MM.1S (cell line): ENCODE results near the gene NAT8L.
A peak's percentile ranks its signal among the peaks of the same experiment; 100 is the strongest.
"Not testable (repeated sequence)": the region's sequence is repeated elsewhere in the genome, so short reads cannot be mapped to it uniquely, and the experiment has no call there.

Experiments
- DNase-seq: peaks from one replicate; pipeline ENCODE4 v3.0.0-alpha.2; 2015
- H2AFZ ChIP-seq: fragments of 300-600 bp; sonication (generic); 2 replicates; pipeline ENCODE4 v1.6.0; 2016; ENCODE audit warnings: antibody characterized with exemption, low read length
- H3F3A ChIP-seq: fragments of 300-600 bp; sonication (generic); 2 replicates; pipeline ENCODE4 v1.6.1; 2016; ENCODE audit warnings: mild to moderate bottlenecking, antibody characterized with exemption, low read length, moderate library complexity, mixed read lengths; ENCODE audit not compliant: insufficient read depth
- H3K27ac ChIP-seq: fragments of 300-600 bp; sonication (generic); 2 replicates; pipeline ENCODE4 v1.5.1; 2016; ENCODE audit warnings: mild to moderate bottlenecking, low read length
- H3K27me3 ChIP-seq: fragments of 300-600 bp; sonication (generic); replicated peaks from 2 replicates; pipeline ENCODE4 v1.6.0; 2016; ENCODE audit warnings: low read length; ENCODE audit not compliant: insufficient read depth
- H3K36me3 ChIP-seq: fragments of 300-600 bp; sonication (generic); replicated peaks from 2 replicates; pipeline ENCODE4 v1.6.1; 2016; ENCODE audit warnings: mild to moderate bottlenecking, low read length, mixed read lengths; ENCODE audit not compliant: insufficient read depth
- H3K4me1 ChIP-seq: fragments of 300-600 bp; sonication (generic); 2 replicates; pipeline ENCODE4 v1.6.1; 2016; ENCODE audit warnings: low read length, mixed read lengths
- H3K4me2 ChIP-seq: fragments of 300-600 bp; sonication (generic); 2 replicates; pipeline ENCODE4 v1.6.0; 2016; ENCODE audit warnings: low read depth, low read length
- H3K4me3 ChIP-seq: fragments of 300-600 bp; sonication (generic); 2 replicates; pipeline ENCODE4 v1.5.1; 2016; ENCODE audit warnings: low read length, mixed read lengths
- H3K79me2 ChIP-seq: fragments of 300-600 bp; sonication (generic); 2 replicates; pipeline ENCODE4 v1.6.1; 2016; ENCODE audit warnings: mixed run types, low read length, mixed read lengths
- H3K9ac ChIP-seq: fragments of 300-600 bp; sonication (generic); 2 replicates; pipeline ENCODE4 v1.6.1; 2016; ENCODE audit warnings: low read length, mixed read lengths
- H3K9me2 ChIP-seq: fragments of 300-600 bp; sonication (generic); replicated peaks from 2 replicates; pipeline ENCODE4 v1.6.1; 2016; ENCODE audit warnings: mild to moderate bottlenecking, low read length, mixed read lengths; ENCODE audit not compliant: insufficient read depth
- H3K9me3 ChIP-seq: fragments of 300-600 bp; sonication (generic); replicated peaks from 2 replicates; pipeline ENCODE4 v1.6.1; 2016; ENCODE audit warnings: mild to moderate bottlenecking, low read length, mixed read lengths; ENCODE audit not compliant: insufficient read depth
- H4K20me1 ChIP-seq: fragments of 300-600 bp; sonication (generic); 2 replicates; pipeline ENCODE4 v1.6.1; 2016; ENCODE audit warnings: mild to moderate bottlenecking, low read length, moderate library complexity, mixed read lengths; ENCODE audit not compliant: insufficient read depth
- CTCF ChIP-seq: fragments of 300-600 bp; sonication (generic); IDR thresholded peaks from 2 replicates; pipeline ENCODE4 v1.5.1; 2016; ENCODE audit warnings: antibody characterized with exemption, low read length, mixed read lengths
- EZH2 ChIP-seq: fragments of 300-600 bp; sonication (generic); optimal IDR thresholded peaks from 2 replicates; pipeline ENCODE3; 2017; ENCODE audit warnings: low read depth, mild to moderate bottlenecking, antibody characterized with exemption, low read length, mixed read lengths
- EZH2phosphoT487 ChIP-seq: fragments of 300-600 bp; sonication (generic); IDR thresholded peaks from 2 replicates; pipeline ENCODE4 v1.6.1; 2018; ENCODE audit warnings: antibody characterized with exemption, low read length

The NAT8L gene

DNA sequence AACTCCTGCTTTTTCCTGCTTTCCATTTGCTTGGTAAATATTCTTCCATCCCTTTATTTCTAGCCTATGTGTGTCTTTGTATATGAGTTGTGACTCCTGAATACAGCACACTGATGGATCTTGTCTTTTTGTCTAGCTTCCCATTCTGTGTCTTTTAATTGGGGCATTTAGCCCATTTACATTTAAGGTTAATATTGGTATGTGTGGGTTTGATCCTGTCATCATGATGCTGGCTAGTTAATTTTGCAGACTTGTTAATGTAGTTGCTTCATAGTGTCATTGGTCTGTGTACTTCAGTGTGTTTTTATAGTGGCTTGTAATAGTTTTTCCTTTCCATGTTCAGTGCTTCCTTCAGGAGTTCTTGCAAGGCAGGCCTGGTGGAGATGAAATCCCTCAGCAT is 28.0 kb upstream of the NAT8L start:
- not testable (repeated sequence) for H3K79me2 ChIP-seq, H3F3A ChIP-seq, H4K20me1 ChIP-seq, H3K9me2 ChIP-seq, H3K36me3 ChIP-seq, H3K4me2 ChIP-seq, H3K27ac ChIP-seq, H3K9me3 ChIP-seq, DNase-seq, H3K4me3 ChIP-seq, H3K4me1 ChIP-seq, H3K9ac ChIP-seq, H2AFZ ChIP-seq
- H3K27me3 ChIP-seq = peaks cover 11% of the 10 kb centered on the region

GRCh38 chr4:2036327-2036726 is 22.8 kb upstream of the NAT8L start:
- H3K27me3 ChIP-seq = peaks cover 25% of the 10 kb centered on the region
- H3K9me2 ChIP-seq = no peaks in the 10 kb centered on the region
- 0 out of 2 replicates have a peak, but pooled peaks cover 2% of the 10 kb centered on the region for H3K4me1 ChIP-seq
- TF ChIP-seq EZH2phosphoT487 = no peak
- no peak for TF ChIP-seq EZH2
- TF ChIP-seq CTCF = no peak
- H3K27ac ChIP-seq = no peak overlapping the region
- H3K4me2 ChIP-seq = no peak overlapping the region
- no peak for DNase-seq
- no peak overlapping the region for H3K9ac ChIP-seq
- H3F3A ChIP-seq = no peaks in the 10 kb centered on the region; the same call in 1 of the 2 replicates
- no peaks in the 10 kb centered on the region for H3K36me3 ChIP-seq
- no peaks in the 10 kb centered on the region for H3K9me3 ChIP-seq
- H4K20me1 ChIP-seq = no peaks in the 10 kb centered on the region
- no peaks in the 10 kb centered on the region for H3K79me2 ChIP-seq
- no peak overlapping the region for H2AFZ ChIP-seq
- no peak overlapping the region for H3K4me3 ChIP-seq

DNA sequence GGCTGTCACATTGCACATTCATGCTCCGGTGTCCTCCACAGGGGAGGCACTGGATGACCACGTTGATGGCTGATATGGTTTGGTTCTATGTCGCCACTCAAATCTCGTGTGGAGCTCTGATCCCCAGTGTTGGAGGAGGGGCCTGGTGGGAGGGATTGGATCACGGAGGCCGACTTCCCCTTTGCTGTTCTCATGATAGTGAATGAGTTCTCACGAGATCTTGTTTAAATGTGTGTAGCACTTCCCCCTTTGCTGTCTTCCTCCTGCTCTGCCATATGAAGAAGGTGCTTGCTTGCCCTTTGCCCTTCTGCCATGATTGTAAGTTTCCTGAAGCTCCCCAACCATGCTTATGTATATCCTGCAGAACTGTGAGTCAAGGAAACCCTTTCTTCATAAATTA is 22.3 kb upstream of the NAT8L start:
- Histone ChIP-seq H3K4me2 (no peak overlapping the region), H3K9me3 (no peaks in the 10 kb centered on the region), H3K9ac (no peak overlapping the region), H4K20me1 (no peaks in the 10 kb centered on the region), H3K79me2 (no peaks in the 10 kb centered on the region), H3K9me2 (no peaks in the 10 kb centered on the region), H3K4me1 (0 out of 2 replicates have a peak, but pooled peaks cover 3% of the 10 kb centered on the region), H3K27me3 (peaks cover 29% of the 10 kb centered on the region), H3F3A (no peaks in the 10 kb centered on the region; the same call in 1 of the 2 replicates), H3K36me3 (no peaks in the 10 kb centered on the region), H3K4me3 (no peak overlapping the region), H3K27ac (no peak overlapping the region), H2AFZ (no peak overlapping the region)
- DNase-seq = no peak
- TF ChIP-seq EZH2phosphoT487 = no peak
- TF ChIP-seq CTCF = no peak
- no peak for TF ChIP-seq EZH2

GRCh38 chr4:2040391-2041238 is 18.5 kb upstream of the NAT8L start:
- DNase-seq = no peak
- H2AFZ ChIP-seq = no peak overlapping the region
- no peaks in the 10 kb centered on the region for H3K79me2 ChIP-seq
- no peak overlapping the region for H3K27ac ChIP-seq
- H3F3A ChIP-seq = no peaks in the 10 kb centered on the region; the same call in 1 of the 2 replicates
- TF ChIP-seq EZH2phosphoT487 (no peak), CTCF (no peak), EZH2 (no peak)
- peak overlapping the region; percentile 93; the same call in 1 of the 2 replicates for H3K4me3 ChIP-seq
- H4K20me1 ChIP-seq = no peaks in the 10 kb centered on the region
- 0 out of 2 replicates have a peak, but pooled peaks cover 3% of the 10 kb centered on the region for H3K4me1 ChIP-seq
- H3K9ac ChIP-seq = no peak overlapping the region
- no peaks in the 10 kb centered on the region for H3K36me3 ChIP-seq
- peak overlapping the region; percentile 100; the same call in 1 of the 2 replicates for H3K4me2 ChIP-seq
- peaks cover 25% of the 10 kb centered on the region for H3K27me3 ChIP-seq
- no peaks in the 10 kb centered on the region for H3K9me2 ChIP-seq
- no peaks in the 10 kb centered on the region for H3K9me3 ChIP-seq
